ENCODE data around the gene GLMP. TPM values are rescaled to one million over a fixed set of nuclear protein-coding genes. Genes with fewer than 3 reads are reported as not detected.
A peak's percentile ranks its signal among the peaks of the same experiment; 100 is the strongest.

GLMP gene
- total RNA-seq, 4 donors from 2014 or later = 35.5 to 78.1 (median 42.8) TPM

- no peak within 1 kb of the TSS for H3K4me3 ChIP-seq
- no peaks in the 10 kb centered on the region for H3K9me3 ChIP-seq
- peaks cover 29% of the 10 kb centered on the region for H3K4me1 ChIP-seq
- no peaks in the 10 kb centered on the region for H3K27me3 ChIP-seq
- no peaks in the 10 kb centered on the region for H3K36me3 ChIP-seq
- H3K27ac ChIP-seq = no peak within 1 kb of the TSS
- 86% methylated on average over 19 of the region's 19 CpGs for WGBS
- TF ChIP-seq CTCF (IDR thresholded peaks at IDR 0.05) (no peak), POLR2A (IDR thresholded peaks at IDR 0.05) (no peak), POLR2AphosphoS5 (IDR thresholded peaks at IDR 0.05) (no peak), EP300 (IDR thresholded peaks at IDR 0.05) (no peak)
- DNase-seq (ENCODE audit: low spot score in 2 of 2) = no peak
These were observed 3.4 kb upstream of the GLMP start, which contains the start of gene VHLL for GRCh38 chr1:156298852-156299357. TSS of gene VHLL (minus strand) at chr1:156299307. CDS start at chr1:156299189, 118 bp downstream.

- no peaks in the 10 kb centered on the region for H3K9me3 ChIP-seq
- H3K36me3 ChIP-seq = peaks cover 8% of the 10 kb centered on the region
- H3K27ac ChIP-seq = no peak overlapping the region
- TF ChIP-seq POLR2AphosphoS5 (IDR thresholded peaks at IDR 0.05) = no peak
- no peak for TF ChIP-seq EP300 (IDR thresholded peaks at IDR 0.05)
- no peak for TF ChIP-seq CTCF (IDR thresholded peaks at IDR 0.05)
- TF ChIP-seq POLR2A (IDR thresholded peaks at IDR 0.05) = no peak
- H3K4me3 ChIP-seq = no peak overlapping the region
- whole genome bisulfite sequencing = 84% methylated on average over 9 of the region's 9 CpGs
- no peak for DNase-seq (ENCODE audit: low spot score in 2 of 2)
- peaks cover 55% of the 10 kb centered on the region for H3K4me1 ChIP-seq
- no peaks in the 10 kb centered on the region for H3K27me3 ChIP-seq
These were observed 1.6 kb downstream of the GLMP start for GRCh38 chr1:156293895-156294294.

GRCh38 chr1:156293098-156293434 lies 2.4 kb downstream of the GLMP start:
- H3K36me3 ChIP-seq = peaks cover 13% of the 10 kb centered on the region
- TF ChIP-seq POLR2AphosphoS5 (IDR thresholded peaks at IDR 0.05) (no peak), EP300 (IDR thresholded peaks at IDR 0.05) (no peak), POLR2A (IDR thresholded peaks at IDR 0.05) (no peak), CTCF (IDR thresholded peaks at IDR 0.05) (no peak)
- H3K9me3 ChIP-seq = no peaks in the 10 kb centered on the region
- H3K27ac ChIP-seq = peak overlapping the region; percentile 30
- peaks cover 55% of the 10 kb centered on the region for H3K4me1 ChIP-seq
- 83% methylated on average over 5 of the region's 8 CpGs for WGBS
- H3K27me3 ChIP-seq = no peaks in the 10 kb centered on the region
- no peak overlapping the region for H3K4me3 ChIP-seq
- no peak for DNase-seq (ENCODE audit: low spot score in 2 of 2)

- Histone ChIP-seq H3K27ac (peak overlapping the region; percentile 74), H3K4me3 (peak overlapping the region; percentile 40), H3K4me1 (peaks cover 55% of the 10 kb centered on the region), H3K36me3 (peaks cover 15% of the 10 kb centered on the region), H3K27me3 (no peaks in the 10 kb centered on the region), H3K9me3 (no peaks in the 10 kb centered on the region)
- WGBS = 21% methylated on average over 32 of the region's 37 CpGs
- DNase-seq (ENCODE audit: low spot score in 2 of 2) = peak; percentile 95
- TF ChIP-seq POLR2A (IDR thresholded peaks at IDR 0.05) = no peak
- TF ChIP-seq CTCF (IDR thresholded peaks at IDR 0.05) = no peak
- no peak for TF ChIP-seq EP300 (IDR thresholded peaks at IDR 0.05)
- peak in 1 of 3 donors; percentile 10 for TF ChIP-seq POLR2AphosphoS5 (IDR thresholded peaks at IDR 0.05)
These were observed 4.0 kb downstream of the GLMP start for GRCh38 chr1:156291226-156292061.

- H3K4me1 ChIP-seq = peaks cover 61% of the 10 kb centered on the region
- H3K27me3 ChIP-seq = no peaks in the 10 kb centered on the region
- peaks cover 27% of the 10 kb centered on the region for H3K36me3 ChIP-seq
- DNase-seq (ENCODE audit: low spot score in 2 of 2) = no peak
- no peak overlapping the region for H3K27ac ChIP-seq
- no peak for TF ChIP-seq CTCF (IDR thresholded peaks at IDR 0.05)
- TF ChIP-seq POLR2AphosphoS5 (IDR thresholded peaks at IDR 0.05) = no peak
- no peak for TF ChIP-seq EP300 (IDR thresholded peaks at IDR 0.05)
- TF ChIP-seq POLR2A (IDR thresholded peaks at IDR 0.05) = no peak
- H3K4me3 ChIP-seq = no peak overlapping the region
- no peaks in the 10 kb centered on the region for H3K9me3 ChIP-seq
These were observed 5.6 kb downstream of the GLMP start for GRCh38 chr1:156289857-156290256.
